Mesothelial cell of epicardium (in vitro differentiated cells): ENCODE data around the gene PRKAR2A. TPM values are rescaled to one million over a fixed set of nuclear protein-coding genes. Genes with fewer than 3 reads are reported as not detected.
A peak's percentile ranks its signal among the peaks of the same experiment; 100 is the strongest.

Experiments
- DNase-seq, 2 experiments: peaks; one replicate each; pipeline ENCODE4 v3.0.0; 2021; ENCODE audit warnings: low spot score in 2 of 2; ENCODE audit not compliant: unreplicated experiment in 2 of 2
- H3K27ac Mint-ChIP-seq: 2 replicates; pipeline ENCODE4 v1.8.0; 2021; ENCODE audit warnings: mixed read lengths
- H3K27me3 Mint-ChIP-seq: 2 replicates; pipeline ENCODE4 v1.8.0; 2021; ENCODE audit warnings: low read depth, mixed read lengths
- H3K36me3 Mint-ChIP-seq: 2 replicates; pipeline ENCODE4 v1.8.0; 2021; ENCODE audit warnings: mixed read lengths
- H3K4me1 Mint-ChIP-seq: 2 replicates; pipeline ENCODE4 v1.8.0; 2021; ENCODE audit warnings: mixed read lengths
- H3K4me3 Mint-ChIP-seq: 2 replicates; pipeline ENCODE4 v1.8.0; 2021; ENCODE audit warnings: mild to moderate bottlenecking, moderate library complexity, mixed read lengths
- H3K9me3 Mint-ChIP-seq: 2 replicates; pipeline ENCODE4 v1.8.0; 2021; ENCODE audit warnings: mixed read lengths
- total RNA-seq: library from RNA; stranded (reverse); gene quantifications from 3 replicates; pipeline ENCODE4 v1.2.1, GENCODE V29; 2021
- TF ChIP-seq, protein P1 (sequence below): fragments of 200-600 bp; sonication (generic); IDR thresholded peaks from one replicate; pipeline ENCODE4 v1.5.0; 2021; ENCODE audit warnings: antibody characterized with exemption; ENCODE audit not compliant: unreplicated experiment

Gene PRKAR2A
- 34.1 to 37.5 TPM (median 35.4 TPM) in 3 replicates for total RNA-seq

DNA sequence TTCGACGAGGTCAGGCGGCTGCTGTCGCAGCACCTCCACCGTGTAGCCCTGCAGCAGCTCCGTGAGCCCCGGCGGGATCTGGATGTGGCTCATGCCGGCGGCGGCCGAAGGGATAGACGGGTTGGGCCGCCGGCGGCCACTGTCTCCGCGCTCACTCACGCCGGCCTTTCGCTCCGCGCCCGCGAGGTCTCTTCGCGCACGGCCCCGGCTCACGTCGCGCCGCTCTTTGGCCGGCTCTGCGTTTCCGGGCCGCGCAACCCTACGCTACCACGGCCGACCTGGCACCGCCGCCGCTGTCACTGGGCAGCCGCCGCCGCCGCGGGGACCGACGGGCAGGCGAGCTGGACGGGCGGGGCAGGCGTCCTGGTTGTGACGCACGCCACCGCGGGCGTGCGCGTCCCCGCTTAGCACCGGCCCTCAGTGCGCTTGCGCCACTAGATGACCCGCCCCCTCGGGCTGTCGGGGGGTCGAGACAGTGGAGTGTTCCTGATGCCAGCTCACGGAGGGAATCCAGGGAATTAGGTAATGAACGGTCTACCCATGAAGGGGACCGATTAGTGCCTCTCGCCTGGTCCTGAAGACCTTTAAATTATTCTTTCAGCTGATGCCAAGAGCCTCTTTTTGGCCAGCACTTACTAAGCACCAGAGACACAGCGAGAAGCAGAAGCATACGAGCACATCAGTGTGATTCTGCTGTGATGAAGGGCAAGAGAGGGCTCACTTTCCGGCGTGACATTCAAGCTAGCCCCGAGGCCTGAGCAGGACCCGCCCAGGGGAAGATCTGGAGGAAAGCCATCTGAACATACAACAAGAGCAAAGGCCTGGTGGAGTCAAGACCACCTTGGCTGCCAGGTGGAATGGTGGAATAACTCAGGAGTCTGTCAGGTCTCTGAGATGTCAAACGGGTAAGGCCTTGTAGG is at the start of gene PRKAR2A:
TSS of gene PRKAR2A (minus strand) at position 371 of the 920 bp plus-strand sequence. CDS start at position 93, 278 bp downstream.
- DNase-seq = peak; percentile 63 to 84
- TF ChIP-seq, protein P1, sequence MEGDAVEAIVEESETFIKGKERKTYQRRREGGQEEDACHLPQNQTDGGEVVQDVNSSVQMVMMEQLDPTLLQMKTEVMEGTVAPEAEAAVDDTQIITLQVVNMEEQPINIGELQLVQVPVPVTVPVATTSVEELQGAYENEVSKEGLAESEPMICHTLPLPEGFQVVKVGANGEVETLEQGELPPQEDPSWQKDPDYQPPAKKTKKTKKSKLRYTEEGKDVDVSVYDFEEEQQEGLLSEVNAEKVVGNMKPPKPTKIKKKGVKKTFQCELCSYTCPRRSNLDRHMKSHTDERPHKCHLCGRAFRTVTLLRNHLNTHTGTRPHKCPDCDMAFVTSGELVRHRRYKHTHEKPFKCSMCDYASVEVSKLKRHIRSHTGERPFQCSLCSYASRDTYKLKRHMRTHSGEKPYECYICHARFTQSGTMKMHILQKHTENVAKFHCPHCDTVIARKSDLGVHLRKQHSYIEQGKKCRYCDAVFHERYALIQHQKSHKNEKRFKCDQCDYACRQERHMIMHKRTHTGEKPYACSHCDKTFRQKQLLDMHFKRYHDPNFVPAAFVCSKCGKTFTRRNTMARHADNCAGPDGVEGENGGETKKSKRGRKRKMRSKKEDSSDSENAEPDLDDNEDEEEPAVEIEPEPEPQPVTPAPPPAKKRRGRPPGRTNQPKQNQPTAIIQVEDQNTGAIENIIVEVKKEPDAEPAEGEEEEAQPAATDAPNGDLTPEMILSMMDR = no peak
- H3K9me3 Mint-ChIP-seq = no peaks in the 10 kb centered on the region
- peaks cover 6% of the 10 kb centered on the region for H3K36me3 Mint-ChIP-seq
- no peaks in the 10 kb centered on the region for H3K27me3 Mint-ChIP-seq
- H3K4me1 Mint-ChIP-seq = peaks cover 17% of the 10 kb centered on the region
- H3K4me3 Mint-ChIP-seq = peak within 1 kb of the TSS; percentile 81
- peak within 1 kb of the TSS; percentile 93 for H3K27ac Mint-ChIP-seq

DNA sequence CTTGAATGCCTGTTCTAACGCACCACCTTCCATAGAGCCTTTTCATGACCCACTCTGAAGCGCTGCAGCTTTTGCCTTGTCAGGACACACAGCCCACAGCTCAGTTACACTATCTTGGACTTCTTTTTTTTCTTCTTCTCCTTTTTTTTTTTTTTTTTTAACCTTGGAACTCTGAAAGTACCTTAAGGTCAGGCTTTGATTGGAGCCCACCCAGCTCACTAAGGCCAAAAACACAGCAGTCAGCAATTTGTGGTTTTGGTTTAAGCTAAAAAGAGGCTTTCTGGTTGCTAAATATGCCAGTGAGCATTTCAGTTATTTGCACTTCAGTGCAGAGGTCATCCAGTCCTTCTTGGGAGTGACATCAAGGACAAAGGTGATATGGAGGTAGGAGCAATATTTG is 49.3 kb upstream of the PRKAR2A start:
- Mint-ChIP-seq H3K36me3 (no peaks in the 10 kb centered on the region), H3K9me3 (no peaks in the 10 kb centered on the region), H3K4me3 (no peak overlapping the region), H3K27me3 (no peaks in the 10 kb centered on the region), H3K4me1 (peaks cover 14% of the 10 kb centered on the region), H3K27ac (no peak overlapping the region)
- TF ChIP-seq, protein P1 = no peak
- DNase-seq = no peak

DNA sequence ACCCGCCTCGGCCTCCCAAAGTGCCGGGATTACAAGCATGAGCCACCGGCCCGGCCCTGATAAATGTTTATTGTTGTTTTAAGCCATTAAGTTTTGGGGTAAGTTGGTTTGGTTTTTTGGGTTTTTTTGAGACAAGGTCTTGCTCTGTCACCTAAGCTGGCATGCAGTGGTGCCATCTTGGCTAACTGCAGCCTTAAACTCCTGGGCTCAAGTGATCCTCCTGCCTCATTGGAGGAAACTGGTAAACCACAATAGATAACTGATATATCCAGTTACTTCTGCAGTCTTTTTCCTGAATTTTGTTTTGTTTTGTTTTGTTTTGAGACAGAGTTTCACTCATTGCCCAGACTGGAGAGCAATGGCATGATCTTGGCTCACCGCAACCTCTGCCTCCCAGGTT is 46.8 kb upstream of the PRKAR2A start:
- H3K27me3 Mint-ChIP-seq = no peaks in the 10 kb centered on the region
- DNase-seq = no peak
- no peak overlapping the region for H3K27ac Mint-ChIP-seq
- no peaks in the 10 kb centered on the region for H3K9me3 Mint-ChIP-seq
- no peak overlapping the region for H3K4me3 Mint-ChIP-seq
- H3K4me1 Mint-ChIP-seq = peaks cover 14% of the 10 kb centered on the region
- TF ChIP-seq, protein P1 = no peak
- no peaks in the 10 kb centered on the region for H3K36me3 Mint-ChIP-seq

- TF ChIP-seq, protein P1 = no peak
- no peak overlapping the region for H3K4me3 Mint-ChIP-seq
- no peaks in the 10 kb centered on the region for H3K4me1 Mint-ChIP-seq
- H3K27ac Mint-ChIP-seq = no peak overlapping the region
- DNase-seq = no peak
- no peaks in the 10 kb centered on the region for H3K36me3 Mint-ChIP-seq
- no peaks in the 10 kb centered on the region for H3K9me3 Mint-ChIP-seq
- H3K27me3 Mint-ChIP-seq = no peaks in the 10 kb centered on the region
These were observed 43.9 kb upstream of the PRKAR2A start for GRCh38 chr3:48891606-48892005.

DNA sequence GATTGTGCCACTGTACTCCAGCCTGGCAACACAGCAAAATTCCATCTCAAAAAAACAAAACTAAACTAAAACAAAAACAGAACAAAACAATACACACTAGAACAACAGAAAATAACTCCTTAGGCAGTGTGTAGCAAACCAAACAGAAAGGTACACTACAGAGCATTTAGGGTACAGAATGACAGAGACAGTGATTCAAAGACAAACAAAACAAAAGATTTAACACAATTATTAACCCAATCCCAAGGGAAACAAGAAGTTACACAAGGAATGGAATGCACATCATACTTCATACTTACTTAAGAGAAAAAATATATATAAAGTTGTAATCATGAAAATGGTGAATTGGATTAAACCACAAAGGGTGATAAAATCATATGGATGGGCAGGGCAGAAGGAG is 38.1 kb upstream of the PRKAR2A start:
- DNase-seq = no peak
- Mint-ChIP-seq H3K27me3 (no peaks in the 10 kb centered on the region), H3K4me3 (no peak overlapping the region), H3K4me1 (no peaks in the 10 kb centered on the region), H3K36me3 (peaks cover 4% of the 10 kb centered on the region), H3K9me3 (no peaks in the 10 kb centered on the region), H3K27ac (no peak overlapping the region)
- TF ChIP-seq, protein P1 = no peak
